H9 (cell line): ENCODE measurements around the gene STK17B. TPM values are rescaled to one million over a fixed set of nuclear protein-coding genes. Genes with fewer than 3 reads are reported as not detected.

ENCODE experiments used
- DNase-seq: peaks from one replicate; pipeline ENCODE4 v3.0.0-alpha.2; 2017
- H2AFZ ChIP-seq: one replicate; pipeline ENCODE4 v1.6.1; 2013; ENCODE audit warnings: mild to moderate bottlenecking, low read length, control low read depth, moderate library complexity
- H2AK5ac ChIP-seq: 2 replicates; pipeline ENCODE4 v1.6.1; 2013; ENCODE audit warnings: low read length, control low read depth, mixed read lengths; ENCODE audit not compliant: insufficient read length
- H2BK120ac ChIP-seq: one replicate; pipeline ENCODE4 v1.6.1; 2013; ENCODE audit warnings: low read depth, mild to moderate bottlenecking, low read length, control low read depth, inconsistent platforms; ENCODE audit not compliant: poor library complexity, severe bottlenecking
- H2BK12ac ChIP-seq: 2 replicates; pipeline ENCODE4 v1.6.1; 2013; ENCODE audit warnings: low read length, control low read depth, mixed read lengths, low read depth; ENCODE audit not compliant: insufficient read length
- H2BK15ac ChIP-seq: 2 replicates; pipeline ENCODE4 v1.6.1; 2013; ENCODE audit warnings: low read depth, low read length, control low read depth
- H2BK20ac ChIP-seq: one replicate; pipeline ENCODE4 v1.6.1; 2013; ENCODE audit warnings: low read depth, mild to moderate bottlenecking, low read length, control low read depth, inconsistent platforms; ENCODE audit not compliant: poor library complexity, severe bottlenecking
- H2BK5ac ChIP-seq: 2 replicates; pipeline ENCODE4 v1.6.1; 2013; ENCODE audit warnings: low read length, control low read depth, mixed read lengths; ENCODE audit not compliant: insufficient read length
- H3K14ac ChIP-seq: 2 replicates; pipeline ENCODE4 v1.6.1; 2013; ENCODE audit warnings: low read length, control low read depth; ENCODE audit not compliant: insufficient read depth
- H3K18ac ChIP-seq: 2 replicates; pipeline ENCODE4 v1.6.1; 2013; ENCODE audit warnings: low read depth, mild to moderate bottlenecking, mixed read lengths, low read length, control low read depth; ENCODE audit not compliant: insufficient read length
- H3K23ac ChIP-seq: 2 replicates; pipeline ENCODE4 v1.6.1; 2013; ENCODE audit warnings: low read length, control low read depth, mixed read lengths, low read depth; ENCODE audit not compliant: insufficient read length
- H3K23me2 ChIP-seq: 2 replicates; pipeline ENCODE4 v1.6.1; 2013; ENCODE audit warnings: low read depth, mild to moderate bottlenecking, mixed read lengths, low read length, control low read depth; ENCODE audit not compliant: insufficient read length, poor library complexity, severe bottlenecking
- H3K27ac ChIP-seq: 2 replicates; pipeline ENCODE4 v1.5.1; 2013; ENCODE audit warnings: low read length, control low read depth, mixed read lengths, low read depth; ENCODE audit not compliant: insufficient read length
- H3K27me3 ChIP-seq: 2 replicates; pipeline ENCODE4 v1.6.1; 2013; ENCODE audit warnings: low read length, control low read depth, inconsistent platforms; ENCODE audit not compliant: insufficient read depth
- H3K4ac ChIP-seq: 2 replicates; pipeline ENCODE4 v1.6.1; 2013; ENCODE audit warnings: low read depth, mild to moderate bottlenecking, control low read depth, inconsistent platforms, low read length, moderate library complexity
- H3K4me1 ChIP-seq: 2 replicates; pipeline ENCODE4 v1.6.1; 2013; ENCODE audit warnings: low read length, control low read depth, inconsistent platforms; ENCODE audit not compliant: insufficient read depth
- H3K4me2 ChIP-seq: 2 replicates; pipeline ENCODE4 v1.6.1; 2013; ENCODE audit warnings: low read length, control low read depth, mixed read lengths; ENCODE audit not compliant: insufficient read length, insufficient read depth
- H3K56ac ChIP-seq: 2 replicates; pipeline ENCODE4 v1.6.1; 2013; ENCODE audit warnings: low read depth, mild to moderate bottlenecking, mixed read lengths, low read length, control low read depth; ENCODE audit not compliant: insufficient read length
- H3K79me1 ChIP-seq: 2 replicates; pipeline ENCODE4 v1.6.1; 2013; ENCODE audit warnings: low read depth, mild to moderate bottlenecking, moderate library complexity, low read length, control low read depth, inconsistent platforms; ENCODE audit not compliant: insufficient read depth, poor library complexity, severe bottlenecking
- H3K79me2 ChIP-seq: 2 replicates; pipeline ENCODE4 v1.6.1; 2013; ENCODE audit warnings: low read length, control low read depth, inconsistent platforms; ENCODE audit not compliant: insufficient read depth
- H3K9ac ChIP-seq: 2 replicates; pipeline ENCODE4 v1.6.1; 2013; ENCODE audit warnings: low read length, control low read depth, mixed read lengths; ENCODE audit not compliant: insufficient read length; ENCODE audit errors: extremely low read depth
- H3K9me3 ChIP-seq: one replicate; pipeline ENCODE4 v1.6.1; 2013; ENCODE audit warnings: low read depth, low read length, inconsistent platforms; ENCODE audit not compliant: control insufficient read depth
- H3T11ph ChIP-seq: one replicate; pipeline ENCODE4 v1.6.1; 2013; ENCODE audit warnings: mild to moderate bottlenecking, low read length, control low read depth, inconsistent platforms
- H4K20me1 ChIP-seq: one replicate; pipeline ENCODE4 v1.6.1; 2013; ENCODE audit not compliant: control insufficient read depth, insufficient read length, insufficient read depth
- H4K5ac ChIP-seq: 2 replicates; pipeline ENCODE4 v1.6.1; 2013; ENCODE audit warnings: low read depth, mild to moderate bottlenecking, mixed read lengths, low read length, control low read depth; ENCODE audit not compliant: insufficient read length
- H4K8ac ChIP-seq: replicated peaks from 2 replicates; pipeline ENCODE4 v1.6.1; 2013; ENCODE audit warnings: low read length, control low read depth, mixed read lengths, low read depth; ENCODE audit not compliant: insufficient read length
- H4K91ac ChIP-seq: 2 replicates; pipeline ENCODE4 v1.6.1; 2013; ENCODE audit warnings: low read depth, mild to moderate bottlenecking, moderate library complexity, mixed read lengths, low read length, control low read depth; ENCODE audit not compliant: insufficient read length
- H3K27ac Mint-ChIP-seq, 3 experiments: 2 replicates in 2 of 3; 3 replicates in 1 of 3; pipeline ENCODE4 v1.8.0; 2020 to 2021; ENCODE audit warnings: mixed read lengths in 3 of 3, mild to moderate bottlenecking in 1 of 3, moderate library complexity in 1 of 3
- H3K27me3 Mint-ChIP-seq: 2 replicates; pipeline ENCODE4 v1.8.0; 2021; ENCODE audit warnings: low read depth, mild to moderate bottlenecking, moderate library complexity, mixed read lengths
- H3K36me3 Mint-ChIP-seq, 3 experiments: 2 replicates in 2 of 3; 3 replicates in 1 of 3; pipeline ENCODE4 v1.8.0; 2020 to 2021; ENCODE audit warnings: low read depth in 3 of 3, mixed read lengths in 3 of 3; ENCODE audit not compliant: insufficient read depth in 1 of 3
- H3K4me1 Mint-ChIP-seq, 2 experiments: 2 replicates each; pipeline ENCODE4 v1.8.0; 2020; ENCODE audit warnings: mixed read lengths in 2 of 2
- H3K4me3 Mint-ChIP-seq, 2 experiments: 2 replicates in 1 of 2; 3 replicates in 1 of 2; pipeline ENCODE4 v1.8.0; 2020 to 2021; ENCODE audit warnings: mild to moderate bottlenecking in 2 of 2, mixed read lengths in 2 of 2, moderate library complexity in 1 of 2
- H3K9me3 Mint-ChIP-seq, 2 experiments: 2 replicates in 1 of 2; 3 replicates in 1 of 2; pipeline ENCODE4 v1.8.0; 2020; ENCODE audit warnings: mild to moderate bottlenecking in 2 of 2, mixed read lengths in 2 of 2, moderate library complexity in 1 of 2
- total RNA-seq: library from RNA; stranded (reverse); gene quantifications from 2 replicates; pipeline ENCODE4 v1.2.1, GENCODE V29; 2021
- TF ChIP-seq, protein P1 (sequence below): fragments of 200-600 bp; sonication (generic); conservative IDR thresholded peaks from 3 replicates; pipeline ENCODE4 v1.8.0; 2021; ENCODE audit warnings: antibody characterized with exemption, mild to moderate bottlenecking

Gene STK17B
- total RNA-seq, 1 experiment from 2014 or later: 6.1 TPM

DNA sequence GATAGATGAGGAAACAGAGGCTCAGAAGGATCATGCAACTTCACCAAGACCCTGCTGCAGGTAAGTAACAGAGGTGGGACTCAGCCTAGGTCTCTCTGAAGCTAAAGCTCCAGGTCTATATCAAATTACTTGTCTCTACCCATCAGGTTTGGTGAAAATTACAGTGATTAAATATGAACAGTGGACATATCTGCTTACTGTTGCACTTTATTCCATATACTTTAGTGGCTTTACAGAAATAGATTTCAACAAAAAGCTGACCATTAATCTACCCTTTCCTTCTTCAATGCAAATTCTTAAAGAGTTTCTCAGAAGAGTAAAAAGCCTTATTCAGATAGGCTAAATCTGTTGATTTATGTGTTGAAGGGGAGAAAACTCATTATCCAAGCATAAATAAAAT, 42.8 kb upstream of the STK17B start:
- H3K4me1 Mint-ChIP-seq: peaks cover 13 to 17% of the 10 kb centered on the region in 2 experiments

More for the DNA sequence above, 42.8 kb upstream of the STK17B start:
- 0 out of 2 replicates have a peak, but pooled peaks cover 5% of the 10 kb centered on the region for H3K4me1 ChIP-seq
- H3K79me2 ChIP-seq: no peaks in the 10 kb centered on the region
- H2BK120ac ChIP-seq: no peak overlapping the region
- H2BK20ac ChIP-seq: no peak overlapping the region
- no peak for DNase-seq
- no peak overlapping the region for H2AFZ ChIP-seq
- no peak overlapping the region for H3K4me2 ChIP-seq
- Mint-ChIP-seq H3K9me3 (peaks cover 4% of the 10 kb centered on the region in 2 experiments; a peak in 3 of 5 replicates), H3K27ac (no peak overlapping the region), H3K36me3 (peaks cover 0 to 5% (median 4%) of the 10 kb centered on the region in 3 experiments; a peak in 4 of 7 replicates), H3K27me3 (no peaks in the 10 kb centered on the region), H3K4me3 (no peak overlapping the region)
- H3K23ac ChIP-seq: no peak overlapping the region
- H2AK5ac ChIP-seq: no peak overlapping the region
- no peaks in the 10 kb centered on the region for H3K9me3 ChIP-seq
- no peak overlapping the region for H3K18ac ChIP-seq
- H3K23me2 ChIP-seq: no peaks in the 10 kb centered on the region
- no peak overlapping the region for H3K14ac ChIP-seq
- no peak overlapping the region for H2BK15ac ChIP-seq
- TF ChIP-seq, protein P1, sequence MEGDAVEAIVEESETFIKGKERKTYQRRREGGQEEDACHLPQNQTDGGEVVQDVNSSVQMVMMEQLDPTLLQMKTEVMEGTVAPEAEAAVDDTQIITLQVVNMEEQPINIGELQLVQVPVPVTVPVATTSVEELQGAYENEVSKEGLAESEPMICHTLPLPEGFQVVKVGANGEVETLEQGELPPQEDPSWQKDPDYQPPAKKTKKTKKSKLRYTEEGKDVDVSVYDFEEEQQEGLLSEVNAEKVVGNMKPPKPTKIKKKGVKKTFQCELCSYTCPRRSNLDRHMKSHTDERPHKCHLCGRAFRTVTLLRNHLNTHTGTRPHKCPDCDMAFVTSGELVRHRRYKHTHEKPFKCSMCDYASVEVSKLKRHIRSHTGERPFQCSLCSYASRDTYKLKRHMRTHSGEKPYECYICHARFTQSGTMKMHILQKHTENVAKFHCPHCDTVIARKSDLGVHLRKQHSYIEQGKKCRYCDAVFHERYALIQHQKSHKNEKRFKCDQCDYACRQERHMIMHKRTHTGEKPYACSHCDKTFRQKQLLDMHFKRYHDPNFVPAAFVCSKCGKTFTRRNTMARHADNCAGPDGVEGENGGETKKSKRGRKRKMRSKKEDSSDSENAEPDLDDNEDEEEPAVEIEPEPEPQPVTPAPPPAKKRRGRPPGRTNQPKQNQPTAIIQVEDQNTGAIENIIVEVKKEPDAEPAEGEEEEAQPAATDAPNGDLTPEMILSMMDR: no peak
- H3K27ac ChIP-seq: no peak overlapping the region
- no peak overlapping the region for H3K56ac ChIP-seq
- no peaks in the 10 kb centered on the region for H4K20me1 ChIP-seq
- H3T11ph ChIP-seq: no peak overlapping the region
- H4K91ac ChIP-seq: no peak overlapping the region
- no peak overlapping the region for H3K9ac ChIP-seq
- no peak overlapping the region for H4K8ac ChIP-seq
- no peak overlapping the region for H3K4ac ChIP-seq
- no peaks in the 10 kb centered on the region for H3K27me3 ChIP-seq
- no peaks in the 10 kb centered on the region for H3K79me1 ChIP-seq
- H2BK12ac ChIP-seq: no peak overlapping the region
- H4K5ac ChIP-seq: no peak overlapping the region
- H2BK5ac ChIP-seq: no peak overlapping the region
